Neural cell (in vitro differentiated cells): ENCODE measurements around the gene CBS. TPM values are rescaled to one million over a fixed set of nuclear protein-coding genes. Genes with fewer than 3 reads are reported as not detected.

Experiments used
- H2AFZ ChIP-seq: fragments of 200-600, 300-800 bp; sonication (generic), shearing (Covaris generic); 2 replicates; pipeline ENCODE4 v1.6.0; 2014; ENCODE audit warnings: low read depth, mild to moderate bottlenecking, antibody characterized with exemption, low read length, moderate library complexity
- H3F3A ChIP-seq: fragments of 200-600 bp; shearing (Covaris generic); 2 replicates; pipeline ENCODE4 v1.6.1; 2016; ENCODE audit warnings: mild to moderate bottlenecking, moderate library complexity, mixed read lengths, antibody characterized with exemption, low read length; ENCODE audit not compliant: insufficient read depth, poor library complexity, severe bottlenecking
- H3K27ac ChIP-seq: fragments of 200-600, 300-800 bp; sonication (generic), shearing (Covaris generic); 2 replicates; pipeline ENCODE4 v1.5.1; 2014; ENCODE audit warnings: mild to moderate bottlenecking, low read length, moderate library complexity
- H3K27me3 ChIP-seq: fragments of 300-800, 200-600 bp; sonication (generic), shearing (Covaris generic); 2 replicates; pipeline ENCODE4 v1.6.0; 2014; ENCODE audit warnings: mild to moderate bottlenecking, low read depth, low read length, moderate library complexity; ENCODE audit not compliant: insufficient read depth
- H3K36me3 ChIP-seq: fragments of 300-800, 200-600 bp; sonication (generic), shearing (Covaris generic); 2 replicates; pipeline ENCODE4 v1.5.1; 2014; ENCODE audit warnings: mild to moderate bottlenecking, antibody characterized with exemption, low read length, moderate library complexity; ENCODE audit not compliant: insufficient read depth
- H3K4me2 ChIP-seq: fragments of 300-800, 200-600 bp; sonication (generic), shearing (Covaris generic); 2 replicates; pipeline ENCODE4 v1.6.0; 2014; ENCODE audit warnings: mild to moderate bottlenecking, low read length
- H3K4me3 ChIP-seq: fragments of 300-800, 200-600 bp; sonication (generic), shearing (Covaris generic); 2 replicates; pipeline ENCODE4 v1.5.1; 2014; ENCODE audit warnings: mild to moderate bottlenecking, low read length, moderate library complexity
- H3K79me2 ChIP-seq: fragments of 200-600 bp; shearing (Covaris generic); replicated peaks from 2 replicates; pipeline ENCODE4 v1.6.0; 2014; ENCODE audit warnings: mild to moderate bottlenecking, low read length, moderate library complexity; ENCODE audit not compliant: insufficient read depth
- H3K9ac ChIP-seq: fragments of 300-800, 200-600 bp; sonication (generic), shearing (Covaris generic); 2 replicates; pipeline ENCODE4 v1.6.1; 2016; ENCODE audit warnings: mild to moderate bottlenecking, low read length, mixed read lengths
- H3K9me2 ChIP-seq: fragments of 200-600 bp; shearing (Covaris generic); 2 replicates; pipeline ENCODE4 v1.6.1; 2016; ENCODE audit warnings: mild to moderate bottlenecking, low read length, mixed read lengths; ENCODE audit not compliant: insufficient read depth
- H3K9me3 ChIP-seq: fragments of 200-600, 300-800 bp; sonication (generic), shearing (Covaris generic); 2 replicates; pipeline ENCODE4 v1.6.1; 2016; ENCODE audit warnings: mild to moderate bottlenecking, mixed run types, low read length, moderate library complexity, mixed read lengths
- H4K20me1 ChIP-seq: fragments of 200-600 bp; shearing (Covaris generic); 2 replicates; pipeline ENCODE4 v1.6.1; 2016; ENCODE audit warnings: mild to moderate bottlenecking, mixed run types; ENCODE audit not compliant: insufficient read depth
- CTCF ChIP-seq: fragments of 450-650 bp; IDR thresholded peaks from 2 replicates; pipeline ENCODE4 v1.5.1; 2014; ENCODE audit warnings: antibody characterized with exemption, mild to moderate bottlenecking, moderate library complexity; ENCODE audit not compliant: poor library complexity, severe bottlenecking
- EP300 ChIP-seq: fragments of 450-650 bp; conservative IDR thresholded peaks from 2 replicates; pipeline ENCODE4 v1.6.1; 2014; ENCODE audit warnings: antibody characterized with exemption, mild to moderate bottlenecking, moderate library complexity; ENCODE audit not compliant: poor library complexity, severe bottlenecking
- EZH2 ChIP-seq: fragments of 200-600, 300-800 bp; shearing (Covaris generic), sonication (generic); IDR thresholded peaks from 2 replicates; pipeline ENCODE4 v1.6.1; 2014; ENCODE audit warnings: antibody characterized with exemption, low read length, borderline replicate concordance, mild to moderate bottlenecking; ENCODE audit not compliant: insufficient read depth, poor library complexity, severe bottlenecking
- MXI1 ChIP-seq: fragments of 450-650 bp; conservative IDR thresholded peaks from 2 replicates; pipeline ENCODE4 v1.6.1; 2014; ENCODE audit warnings: antibody characterized with exemption, mild to moderate bottlenecking; ENCODE audit not compliant: poor library complexity, severe bottlenecking
- POLR2AphosphoS5 ChIP-seq: IDR thresholded peaks from 2 replicates; pipeline ENCODE4 v1.6.1; 2012
- RAD21 ChIP-seq: fragments of 450-650 bp; conservative IDR thresholded peaks from 2 replicates; pipeline ENCODE4 v1.6.1; 2014; ENCODE audit warnings: antibody characterized with exemption, mild to moderate bottlenecking, moderate library complexity
- REST ChIP-seq: IDR thresholded peaks from 2 replicates; pipeline ENCODE4 v1.6.1; 2012; ENCODE audit warnings: borderline replicate concordance
- SMC3 ChIP-seq: fragments of 450-650 bp; conservative IDR thresholded peaks from 2 replicates; pipeline ENCODE4 v1.6.1; 2014; ENCODE audit warnings: antibody characterized with exemption, mild to moderate bottlenecking, moderate library complexity; ENCODE audit not compliant: poor library complexity
- TAF1 ChIP-seq: IDR thresholded peaks from 2 replicates; pipeline ENCODE4 v1.6.1; 2012; ENCODE audit warnings: low read depth
- polyA plus RNA-seq: library from polyadenylated mRNA; depleted of rRNA; stranded (reverse); fragments of >200 nt; gene quantifications from 2 replicates; pipeline ENCODE4 v1.2.3, GENCODE V29; 2014

Gene CBS
- polyA plus RNA-seq, 1 donor from 2014 or later, result 16.3 TPM

GRCh38 chr21:43020177-43020576 is 55.5 kb downstream of the CBS start:
- Histone ChIP-seq H3F3A (peaks cover 3% of the 10 kb centered on the region), H3K27ac (no peak overlapping the region), H3K9ac (no peak overlapping the region), H3K4me3 (no peak overlapping the region), H3K27me3 (no peaks in the 10 kb centered on the region), H4K20me1 (no peaks in the 10 kb centered on the region), H3K9me3 (no peaks in the 10 kb centered on the region), H3K9me2 (no peaks in the 10 kb centered on the region), H2AFZ (no peak overlapping the region), H3K36me3 (peaks cover 4% of the 10 kb centered on the region), H3K4me2 (no peak overlapping the region), H3K79me2 (no peaks in the 10 kb centered on the region)
- TF ChIP-seq REST (no peak), SMC3 (no peak), EZH2 (no peak), POLR2AphosphoS5 (no peak), RAD21 (no peak), TAF1 (no peak), CTCF (no peak)

GRCh38 chr21:43018519-43018918 is 57.1 kb downstream of the CBS start:
- TF ChIP-seq REST (no peak), CTCF (no peak), EP300 (no peak), RAD21 (no peak), POLR2AphosphoS5 (no peak), MXI1 (no peak), SMC3 (no peak), EZH2 (no peak), TAF1 (no peak)
- no peaks in the 10 kb centered on the region for H3K9me2 ChIP-seq

More at GRCh38 chr21:43018519-43018918, 57.1 kb downstream of the CBS start:
- H3K9me3 ChIP-seq, result no peaks in the 10 kb centered on the region
- H2AFZ ChIP-seq, result no peak overlapping the region
- H3K27ac ChIP-seq, result no peak overlapping the region
- H3K27me3 ChIP-seq, result no peaks in the 10 kb centered on the region
- peaks cover 3% of the 10 kb centered on the region for H3F3A ChIP-seq
- no peaks in the 10 kb centered on the region for H3K79me2 ChIP-seq
- no peak overlapping the region for H3K4me2 ChIP-seq
- H4K20me1 ChIP-seq, result no peaks in the 10 kb centered on the region
- H3K9ac ChIP-seq, result no peak overlapping the region
- no peaks in the 10 kb centered on the region for H3K36me3 ChIP-seq
- H3K4me3 ChIP-seq, result no peak overlapping the region
